HCT116 (cell line): ENCODE measurements around the gene ENPEP. TPM values are rescaled to one million over a fixed set of nuclear protein-coding genes. Genes with fewer than 3 reads are reported as not detected.

ENCODE experiments used
- ATAC-seq: fragments of 200-7000 bp; cut with Tn5 transposase; 2 replicates; pipeline ENCODE4 v1.9.1; 2020; ENCODE audit warnings: mild to moderate bottlenecking, moderate library complexity
- BruUV-seq: library from RNA; stranded (reverse); fragments of 400-500 nt; replicated peaks from 2 replicates; lab custom pipeline; 2021; lab: Mats Ljungman, UMichigan
- CTCF ChIA-PET: fragments of 300-600 bp; sonication (Branson Sonifier 250); formaldehyde crosslinking; loops from one replicate; lab custom pipeline; 2021; ENCODE audit warnings: antibody characterized with exemption; lab: Charles Lee
- POLR2A ChIA-PET: fragments of 300-600, 350-600 bp; sonication (Branson Sonifier 250); formaldehyde crosslinking; loops from one replicate; lab custom pipeline; 2021; ENCODE audit warnings: antibody characterized with exemption; lab: Charles Lee
- RAD21 ChIA-PET, 2 experiments: fragments of 300-600 bp; sonication (Branson Sonifier 250); formaldehyde crosslinking; loops; one replicate each; lab custom pipeline; 2023; ENCODE audit warnings: low total read pairs in 2 of 2; ENCODE audit not compliant: uncharacterized antibody in 2 of 2, unreplicated experiment in 2 of 2, low non-redundant PET in 1 of 2; lab: Charles Lee
- DNase-seq: peaks from one replicate; pipeline ENCODE4 v3.0.0-alpha.2; 2010; ENCODE audit warnings: low read depth, low spot score
- H2AFZ ChIP-seq: fragments of 200-600 bp; shearing (Covaris generic), sonication (generic); 2 replicates; pipeline ENCODE4 v1.6.1; 2017; ENCODE audit warnings: low read depth, mixed run types, mixed read lengths, antibody characterized with exemption, low read length; ENCODE audit not compliant: poor library complexity, severe bottlenecking
- H3K27ac ChIP-seq: 2 replicates; pipeline ENCODE4 v1.5.1; 2012; ENCODE audit warnings: low read depth, low read length
- H3K27me3 ChIP-seq: fragments of 200-600 bp; sonication (generic); 2 replicates; pipeline ENCODE4 v1.6.1; 2016; ENCODE audit warnings: mixed run types, low read length, mixed read lengths; ENCODE audit not compliant: insufficient read depth
- H3K36me3 ChIP-seq, 2 experiments: fragments of 200-500 bp in 1 of 2; fragments of 200-600 bp in 1 of 2; sonication (Bioruptor generic) in 1 of 2; sonication (generic) in 1 of 2; 2 replicates each; pipeline versions ENCODE4 v1.5.1 to v1.6.1; 2014 to 2016; ENCODE audit warnings: low read length in 2 of 2, inconsistent platforms in 1 of 2, mixed read lengths in 1 of 2, mixed run types in 1 of 2; ENCODE audit not compliant: insufficient read depth in 2 of 2, control insufficient read depth in 1 of 2
- H3K4me1 ChIP-seq, 2 experiments: fragments of 200-600 bp in 1 of 2; sonication (generic) in 1 of 2; 2 replicates each; pipeline versions ENCODE4 v1.5.1 to v1.6.1; 2012 to 2017; ENCODE audit warnings: low read length in 2 of 2, inconsistent platforms in 1 of 2, mild to moderate bottlenecking in 1 of 2, mixed read lengths in 1 of 2, mixed run types in 1 of 2, moderate library complexity in 1 of 2; ENCODE audit not compliant: insufficient read depth in 2 of 2, control insufficient read depth in 1 of 2
- H3K4me2 ChIP-seq: fragments of 200-600 bp; sonication (generic); 2 replicates; pipeline ENCODE4 v1.6.1; 2017; ENCODE audit warnings: mixed run types, low read length, mixed read lengths
- H3K4me3 ChIP-seq, 2 experiments: fragments of 200-600 bp in 1 of 2; sonication (generic) in 1 of 2; replicated peaks in 1 of 2; 2 replicates each; pipeline ENCODE4 v1.5.1; 2011 to 2016; ENCODE audit warnings: low read length in 2 of 2, control low read depth in 1 of 2, low read depth in 1 of 2, mild to moderate bottlenecking in 1 of 2, mixed read lengths in 1 of 2, mixed run types in 1 of 2
- H3K79me2 ChIP-seq: fragments of 200-600 bp; sonication (generic); 2 replicates; pipeline ENCODE4 v1.6.1; 2017; ENCODE audit warnings: mild to moderate bottlenecking, mixed run types, low read length, moderate library complexity, mixed read lengths; ENCODE audit not compliant: insufficient read depth
- H3K9ac ChIP-seq: fragments of 200-600 bp; sonication (generic); 2 replicates; pipeline ENCODE4 v1.6.1; 2016; ENCODE audit warnings: low read length, mixed read lengths
- H3K9me2 ChIP-seq: fragments of 200-600 bp; sonication (generic), shearing (Covaris generic); 2 replicates; pipeline ENCODE4 v1.6.1; 2017; ENCODE audit warnings: mixed run types, mild to moderate bottlenecking, moderate library complexity; ENCODE audit not compliant: insufficient read depth
- H3K9me3 ChIP-seq, 2 experiments: fragments of 200-500 bp in 1 of 2; fragments of 200-600 bp in 1 of 2; sonication (Bioruptor generic) in 1 of 2; sonication (generic) in 1 of 2; 2 replicates each; pipeline ENCODE4 v1.6.1; 2014 to 2017; ENCODE audit warnings: low read length in 2 of 2, mixed read lengths in 2 of 2, inconsistent platforms in 1 of 2, low read depth in 1 of 2, mild to moderate bottlenecking in 1 of 2, mixed run types in 1 of 2, moderate library complexity in 1 of 2; ENCODE audit not compliant: control insufficient read depth in 1 of 2, insufficient read depth in 1 of 2
- H4K20me1 ChIP-seq: fragments of 200-600 bp; sonication (generic), shearing (Covaris generic); 2 replicates; pipeline ENCODE4 v1.6.1; 2017; ENCODE audit warnings: mixed run types, mild to moderate bottlenecking, moderate library complexity; ENCODE audit not compliant: insufficient read depth
- CBX3 ChIP-seq: IDR thresholded peaks from 2 replicates; pipeline ENCODE4 v1.6.1; 2012; ENCODE audit warnings: low read depth
- EGR1 ChIP-seq: IDR thresholded peaks from 2 replicates; pipeline ENCODE4 v1.6.1; 2012; ENCODE audit warnings: low read depth
- ELF1 ChIP-seq: IDR thresholded peaks from 2 replicates; pipeline ENCODE4 v1.6.1; 2012; ENCODE audit warnings: low read depth, borderline replicate concordance
- EZH2 ChIP-seq: fragments of 200-600 bp; sonication (generic); IDR thresholded peaks from 2 replicates; pipeline ENCODE4 v1.6.1; 2017; ENCODE audit warnings: antibody characterized with exemption, mixed run types
- FOSL1 ChIP-seq: IDR thresholded peaks from 2 replicates; pipeline ENCODE4 v1.6.1; 2012; ENCODE audit warnings: low read depth
- MAX ChIP-seq: IDR thresholded peaks from 2 replicates; pipeline ENCODE4 v1.6.1; 2012
- POLR2AphosphoS5 ChIP-seq: IDR thresholded peaks from 2 replicates; pipeline ENCODE4 v1.6.1; 2011; ENCODE audit warnings: mild to moderate bottlenecking, low read depth, low read length, moderate library complexity
- RAD21 ChIP-seq: IDR thresholded peaks from 2 replicates; pipeline ENCODE4 v1.6.1; 2012; ENCODE audit warnings: low read depth, mild to moderate bottlenecking
- SIN3A ChIP-seq: IDR thresholded peaks from 2 replicates; pipeline ENCODE4 v1.6.1; 2012; ENCODE audit warnings: low read depth
- SP1 ChIP-seq: IDR thresholded peaks from 2 replicates; pipeline ENCODE4 v1.6.1; 2012; ENCODE audit warnings: low read depth
- SRF ChIP-seq: IDR thresholded peaks from 2 replicates; pipeline ENCODE4 v1.6.1; 2012; ENCODE audit warnings: low read depth
- TCF7L2 ChIP-seq: IDR thresholded peaks from 2 replicates; pipeline ENCODE4 v1.7.0; 2011; ENCODE audit warnings: borderline replicate concordance, inconsistent platforms; ENCODE audit not compliant: insufficient read depth, insufficient read length; ENCODE audit errors: extremely low read depth
- YY1 ChIP-seq: IDR thresholded peaks from 2 replicates; pipeline ENCODE4 v1.6.1; 2011; ENCODE audit warnings: low read length, low read depth, moderate library complexity, mild to moderate bottlenecking; ENCODE audit not compliant: insufficient replicate concordance; ENCODE audit errors: extremely low read depth
- ZNF274 ChIP-seq: fragments of 200-500 bp; sonication (Bioruptor generic); IDR thresholded peaks from 2 replicates; pipeline ENCODE4 v1.6.1; 2014; ENCODE audit warnings: mild to moderate bottlenecking, low read depth, low read length, inconsistent platforms
- intact Hi-C: fragments of 100-400 bp; cut with micrococcal nuclease; formaldehyde crosslinking; loops from 2 replicates; pipeline ENCODE4 v1.10.0; 2022
- total RNA-seq: library from RNA; stranded (reverse); gene quantifications from one replicate; pipeline ENCODE4 v1.2.1, GENCODE V29; 2021; ENCODE audit not compliant: unreplicated experiment
- TF ChIP-seq, protein P1 (sequence below): IDR thresholded peaks from 2 replicates; pipeline ENCODE4 v1.6.1; 2011; ENCODE audit warnings: mild to moderate bottlenecking, low read length, moderate library complexity; ENCODE audit not compliant: insufficient replicate concordance; ENCODE audit errors: extremely low read depth

Gene ENPEP
- total RNA-seq, 1 experiment from 2014 or later: 4.5 TPM

GRCh38 chr4:110467400-110467799 is 8.6 kb upstream of the ENPEP start (continued):
- TF ChIP-seq SRF: no peak
- TF ChIP-seq MAX: no peak
- TF ChIP-seq ELF1: no peak
- TF ChIP-seq TCF7L2: no peak

GRCh38 chr4:110472583-110473329 is 3.2 kb upstream of the ENPEP start:
- ChIA-PET POLR2A (no interaction called here), CTCF (no interaction called here), RAD21 (no interaction called here)
- H3K9ac ChIP-seq: no peak overlapping the region
- no peaks in the 10 kb centered on the region for H3K79me2 ChIP-seq
- H3K27ac ChIP-seq: no peak overlapping the region
- H3K36me3 ChIP-seq: no peaks in the 10 kb centered on the region
- no peak for DNase-seq
- BruUV-seq: no TSS peak
- intact Hi-C loops: no loop called here
- no peaks in the 10 kb centered on the region for H4K20me1 ChIP-seq
- no peak for ATAC-seq
- no peak overlapping the region for H3K4me2 ChIP-seq
- no peaks in the 10 kb centered on the region for H3K27me3 ChIP-seq
- H3K4me1 ChIP-seq: no peaks in the 10 kb centered on the region
- no peak overlapping the region for H3K4me3 ChIP-seq
- no peak overlapping the region for H2AFZ ChIP-seq
- no peaks in the 10 kb centered on the region for H3K9me2 ChIP-seq
- H3K9me3 ChIP-seq: no peaks in the 10 kb centered on the region
- TF ChIP-seq ELF1: no peak
- no peak for TF ChIP-seq TCF7L2
- TF ChIP-seq POLR2AphosphoS5: no peak
- no peak for TF ChIP-seq EGR1
- TF ChIP-seq RAD21: no peak
- no peak for TF ChIP-seq SP1

DNA sequence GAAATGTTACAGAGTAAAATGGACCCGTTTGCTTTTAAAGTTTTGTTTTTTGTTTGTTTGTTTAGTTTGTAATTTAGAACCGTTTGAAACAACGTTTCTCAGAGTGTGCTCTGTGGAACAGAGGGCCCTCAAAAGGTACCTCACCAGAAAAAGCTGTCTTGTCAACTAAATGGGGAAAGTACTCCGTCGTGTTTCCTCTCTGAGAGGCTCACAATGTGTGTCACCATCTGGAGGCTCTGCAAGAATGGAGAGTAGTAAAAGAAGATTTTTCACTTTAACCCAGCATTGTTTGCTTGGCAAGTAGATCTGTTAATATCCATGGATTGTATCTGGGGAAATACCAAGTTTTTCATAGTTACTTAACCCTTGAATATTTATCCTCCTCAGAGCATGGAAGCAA is 1.5 kb upstream of the ENPEP start:
- H3K9ac ChIP-seq: no peak overlapping the region
- H3K9me3 ChIP-seq: no peaks in the 10 kb centered on the region
- RAD21 ChIA-PET: no interaction called here
- no peaks in the 10 kb centered on the region for H4K20me1 ChIP-seq
- H3K4me2 ChIP-seq: no peak overlapping the region
- CTCF ChIA-PET: no interaction called here
- H3K27ac ChIP-seq: no peak overlapping the region
- no peaks in the 10 kb centered on the region for H3K4me1 ChIP-seq
- no peak for DNase-seq
- intact Hi-C loops: no loop called here
- no peaks in the 10 kb centered on the region for H3K36me3 ChIP-seq
- BruUV-seq: no TSS peak
- H3K79me2 ChIP-seq: no peaks in the 10 kb centered on the region
- POLR2A ChIA-PET: no interaction called here
- H3K4me3 ChIP-seq: no peak overlapping the region
- no peak for ATAC-seq
- H2AFZ ChIP-seq: no peak overlapping the region
- H3K27me3 ChIP-seq: no peaks in the 10 kb centered on the region
- H3K9me2 ChIP-seq: no peaks in the 10 kb centered on the region
- TF ChIP-seq ELF1 (no peak), ZNF274 (no peak), RAD21 (no peak), CBX3 (no peak), EGR1 (no peak), SIN3A (no peak), EZH2 (no peak), YY1 (no peak), POLR2AphosphoS5 (no peak), FOSL1 (no peak), SP1 (no peak)
- TF ChIP-seq, protein P1, sequence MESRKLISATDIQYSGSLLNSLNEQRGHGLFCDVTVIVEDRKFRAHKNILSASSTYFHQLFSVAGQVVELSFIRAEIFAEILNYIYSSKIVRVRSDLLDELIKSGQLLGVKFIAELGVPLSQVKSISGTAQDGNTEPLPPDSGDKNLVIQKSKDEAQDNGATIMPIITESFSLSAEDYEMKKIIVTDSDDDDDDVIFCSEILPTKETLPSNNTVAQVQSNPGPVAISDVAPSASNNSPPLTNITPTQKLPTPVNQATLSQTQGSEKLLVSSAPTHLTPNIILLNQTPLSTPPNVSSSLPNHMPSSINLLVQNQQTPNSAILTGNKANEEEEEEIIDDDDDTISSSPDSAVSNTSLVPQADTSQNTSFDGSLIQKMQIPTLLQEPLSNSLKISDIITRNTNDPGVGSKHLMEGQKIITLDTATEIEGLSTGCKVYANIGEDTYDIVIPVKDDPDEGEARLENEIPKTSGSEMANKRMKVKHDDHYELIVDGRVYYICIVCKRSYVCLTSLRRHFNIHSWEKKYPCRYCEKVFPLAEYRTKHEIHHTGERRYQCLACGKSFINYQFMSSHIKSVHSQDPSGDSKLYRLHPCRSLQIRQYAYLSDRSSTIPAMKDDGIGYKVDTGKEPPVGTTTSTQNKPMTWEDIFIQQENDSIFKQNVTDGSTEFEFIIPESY: no peak
